Measurements from ENCODE around the gene MICAL2.

The MICAL2 gene

GRCh38 chr11:12291766-12292165 lies 181.4 kb downstream of the MICAL2 start:
- DNase-seq = no peak

GRCh38 chr11:12292766-12293165 lies 182.4 kb downstream of the MICAL2 start:
- no peak for DNase-seq

- DNase-seq = no peak
Observed at GRCh38 chr11:12293486-12293885, 183.1 kb downstream of the MICAL2 start.

GRCh38 chr11:12294613-12295012 lies 184.2 kb downstream of the MICAL2 start:
- DNase-seq = no peak

- no peak for DNase-seq
Observed at GRCh38 chr11:12295943-12296342, 185.6 kb downstream of the MICAL2 start.

GRCh38 chr11:12298610-12299009 lies 188.2 kb downstream of the MICAL2 start:
- no peak for DNase-seq

- DNase-seq = no peak
Observed at GRCh38 chr11:12301379-12301778, 191.0 kb downstream of the MICAL2 start.

- DNase-seq = no peak
Observed at GRCh38 chr11:12303421-12304149, 193.2 kb downstream of the MICAL2 start.

GRCh38 chr11:12306830-12307229 lies 196.4 kb downstream of the MICAL2 start:
- DNase-seq = no peak

- no peak for DNase-seq
Observed at GRCh38 chr11:12312132-12312531, 201.7 kb downstream of the MICAL2 start.

All from bone marrow (tissue), 2 donors.